Activated T-cell treated with anti-CD3 and anti-CD28 coated beads, Interleukin-2, amount 50 U/mL, for 48 hours (primary cell): Measurements from ENCODE around the gene ARHGAP22.

Experiments used
- DNase-seq, 2 experiments: peaks; one replicate each; pipeline ENCODE4 v3.0.0-alpha.2; 2020

ARHGAP22 gene

DNA sequence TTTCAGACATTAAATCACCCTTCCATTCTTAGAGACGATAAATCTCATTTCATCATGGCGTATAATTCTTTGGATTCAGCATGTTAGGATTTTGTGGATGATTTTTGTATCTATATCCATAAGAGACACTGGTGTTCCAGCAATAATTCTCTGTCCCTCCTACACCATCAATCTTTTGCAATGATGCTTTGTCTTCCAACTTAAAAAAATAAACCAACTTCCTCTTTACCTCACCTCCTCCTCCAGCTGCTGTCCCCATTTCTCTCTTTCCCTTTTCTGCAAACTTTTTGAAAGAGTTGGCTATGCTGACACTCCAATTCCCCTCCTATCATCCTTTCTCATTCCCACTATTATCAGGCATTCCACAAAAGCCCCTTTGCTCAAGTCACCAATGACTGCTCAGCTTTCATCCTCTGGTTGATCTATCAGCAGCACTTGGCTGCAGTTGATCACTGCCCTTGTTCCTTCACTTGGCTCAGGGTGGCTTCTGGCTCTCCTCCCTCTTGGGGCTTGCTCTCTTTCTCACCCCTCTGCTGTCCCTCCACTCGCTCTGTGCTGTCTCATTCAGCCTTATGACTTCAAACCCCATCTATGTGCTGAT, 130.0 kb downstream of the ARHGAP22 start:
- no peak for DNase-seq

DNA sequence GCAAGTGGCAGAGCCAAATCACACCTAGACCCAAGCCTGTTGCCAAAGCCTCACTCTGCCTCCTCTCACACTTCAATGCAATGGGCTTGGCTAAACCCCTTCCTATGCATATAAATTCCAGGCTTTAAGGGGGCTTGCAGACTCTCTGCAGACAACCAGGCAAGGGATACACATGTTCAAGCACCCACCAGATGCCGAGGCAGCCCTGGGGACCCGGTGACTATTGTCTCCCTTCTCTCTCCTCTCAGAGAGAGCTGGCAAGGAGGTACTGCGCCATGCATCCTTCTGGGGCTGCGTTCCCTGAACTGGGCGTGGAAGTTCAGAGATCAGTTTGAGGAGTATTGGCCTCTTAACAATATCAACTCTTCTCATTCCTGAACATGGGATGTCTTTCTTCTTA, 131.2 kb downstream of the ARHGAP22 start:
- DNase-seq = no peak

DNA sequence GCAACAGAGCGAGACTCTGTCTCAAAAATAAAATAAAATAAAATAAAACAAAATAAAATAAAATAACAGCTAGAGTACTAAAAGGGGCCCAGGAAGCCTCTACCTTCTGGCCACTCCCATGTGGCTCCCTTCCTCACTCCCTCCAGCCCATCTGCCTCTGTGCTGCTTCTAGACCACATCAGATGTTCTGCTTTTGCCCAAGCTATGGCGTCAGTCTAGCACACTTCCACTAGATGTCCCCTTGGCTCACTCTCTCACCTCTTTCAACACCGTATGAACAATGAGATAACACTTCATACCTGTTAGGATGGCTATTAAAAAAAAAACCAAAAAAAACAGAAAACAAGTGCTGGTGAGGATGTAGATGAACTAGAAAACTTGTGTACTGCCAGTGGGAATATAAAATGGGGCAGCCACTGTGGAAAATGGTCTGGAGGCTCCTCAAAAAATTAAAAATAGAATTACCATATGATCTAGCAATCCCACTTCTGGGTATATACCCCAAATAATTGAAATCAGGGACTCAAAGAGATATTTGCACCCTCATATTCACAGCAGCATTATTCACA, 132.3 kb downstream of the ARHGAP22 start:
- no peak for DNase-seq

DNA sequence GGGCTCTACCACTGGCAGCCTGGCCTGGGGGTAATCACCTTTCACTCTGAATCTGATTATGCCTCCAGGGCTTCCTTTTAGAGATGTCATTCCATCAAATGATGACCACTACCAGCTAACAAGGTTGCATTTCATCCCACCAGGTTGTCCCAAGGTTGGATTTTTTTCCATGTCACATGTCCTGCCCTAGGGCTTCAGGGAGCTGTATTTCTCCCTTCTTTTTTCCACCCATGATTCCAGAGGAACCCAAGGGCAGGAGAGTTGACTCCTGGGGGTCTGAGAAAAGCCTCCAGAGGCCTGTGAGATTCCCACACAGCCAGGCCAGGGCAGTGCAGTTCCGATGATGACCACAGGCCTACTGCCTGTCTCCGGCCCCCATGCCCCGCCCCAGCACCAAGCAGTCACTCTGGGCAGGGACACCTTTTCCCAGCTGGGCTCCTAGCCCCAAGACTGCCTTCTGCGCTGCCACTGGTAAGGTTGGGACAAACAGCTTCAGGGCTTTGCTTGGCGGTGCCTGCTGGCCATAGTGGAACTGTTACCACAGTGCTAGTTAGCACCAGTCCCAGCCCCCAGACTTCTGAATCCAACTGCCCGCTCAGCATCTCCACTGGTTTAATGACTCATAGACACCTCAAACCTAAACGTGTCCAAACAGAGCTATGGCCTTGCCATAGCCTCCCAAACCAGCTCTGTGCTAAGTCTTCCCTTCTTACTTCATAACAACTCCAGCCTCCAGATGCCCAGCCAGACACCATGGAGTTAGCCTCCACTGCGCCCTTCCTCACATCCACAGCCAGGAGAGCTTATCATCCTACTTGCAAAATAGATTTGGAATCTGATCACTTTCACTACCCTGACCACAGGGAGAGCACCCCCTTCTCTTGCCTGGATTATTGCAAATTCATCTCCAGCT, 133.7 kb downstream of the ARHGAP22 start:
- no peak for DNase-seq

DNA sequence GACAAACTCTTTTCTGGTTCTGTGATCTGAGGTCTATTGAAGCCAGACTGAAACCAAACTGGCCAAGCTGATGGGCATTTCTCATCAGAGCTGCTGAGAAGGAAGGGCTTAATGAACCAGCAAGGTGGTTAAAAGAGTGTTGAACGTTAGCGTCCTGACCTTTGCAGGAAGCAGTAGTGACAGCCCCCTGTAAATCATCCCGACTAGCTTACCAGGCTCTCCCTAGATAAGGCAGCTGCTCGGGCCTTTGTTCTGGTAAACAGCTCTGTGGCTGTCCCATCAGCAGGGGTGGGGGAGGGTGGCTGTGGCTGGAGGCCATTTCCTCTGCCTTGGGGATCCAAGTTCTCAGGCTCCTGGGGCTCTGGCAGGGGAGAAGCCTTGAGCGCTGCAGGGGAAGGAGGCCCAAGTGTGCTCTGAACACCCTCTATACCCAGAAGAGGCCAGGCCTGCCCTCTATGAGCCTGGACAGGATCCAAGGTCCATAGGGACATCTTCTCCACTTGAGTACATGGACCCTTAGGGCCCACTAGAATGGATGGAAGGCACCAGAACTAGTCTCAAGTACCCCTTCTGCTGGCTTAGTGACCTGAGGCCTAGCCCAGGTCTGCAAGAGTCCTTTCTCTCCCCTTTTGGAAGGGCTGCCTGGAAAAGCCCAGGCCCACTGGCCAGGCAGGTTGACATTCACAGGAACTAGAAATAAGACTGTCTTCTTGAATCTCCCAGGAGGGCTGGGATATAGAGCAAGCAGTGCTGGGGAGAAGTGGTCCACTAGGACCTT, 134.6 kb downstream of the ARHGAP22 start:
- no peak for DNase-seq

DNA sequence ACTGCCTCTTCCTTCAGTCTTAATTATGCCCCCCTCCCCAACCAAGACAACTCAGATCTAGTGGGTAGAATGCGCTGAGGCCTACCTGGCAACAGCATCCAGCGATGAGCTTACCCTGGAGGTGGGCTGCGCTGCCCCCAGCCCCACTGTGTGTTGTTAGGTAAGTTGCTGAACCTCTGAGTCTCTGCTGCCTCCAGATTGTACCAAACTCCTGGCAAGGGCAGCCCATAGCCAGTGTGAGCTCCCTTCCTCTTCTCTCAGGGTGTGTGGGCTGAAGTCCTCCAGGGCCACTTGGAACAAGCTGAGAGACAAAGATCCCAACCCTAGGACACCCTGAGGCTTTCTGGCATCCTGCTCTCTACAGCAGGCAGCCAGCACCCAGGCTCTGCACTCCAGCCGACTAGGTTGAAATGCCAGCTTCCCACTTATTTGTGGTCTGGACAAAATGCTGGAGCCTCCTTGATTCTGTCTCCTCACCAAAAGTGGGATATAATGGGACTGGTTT, 135.3 kb downstream of the ARHGAP22 start:
- DNase-seq = no peak

DNA sequence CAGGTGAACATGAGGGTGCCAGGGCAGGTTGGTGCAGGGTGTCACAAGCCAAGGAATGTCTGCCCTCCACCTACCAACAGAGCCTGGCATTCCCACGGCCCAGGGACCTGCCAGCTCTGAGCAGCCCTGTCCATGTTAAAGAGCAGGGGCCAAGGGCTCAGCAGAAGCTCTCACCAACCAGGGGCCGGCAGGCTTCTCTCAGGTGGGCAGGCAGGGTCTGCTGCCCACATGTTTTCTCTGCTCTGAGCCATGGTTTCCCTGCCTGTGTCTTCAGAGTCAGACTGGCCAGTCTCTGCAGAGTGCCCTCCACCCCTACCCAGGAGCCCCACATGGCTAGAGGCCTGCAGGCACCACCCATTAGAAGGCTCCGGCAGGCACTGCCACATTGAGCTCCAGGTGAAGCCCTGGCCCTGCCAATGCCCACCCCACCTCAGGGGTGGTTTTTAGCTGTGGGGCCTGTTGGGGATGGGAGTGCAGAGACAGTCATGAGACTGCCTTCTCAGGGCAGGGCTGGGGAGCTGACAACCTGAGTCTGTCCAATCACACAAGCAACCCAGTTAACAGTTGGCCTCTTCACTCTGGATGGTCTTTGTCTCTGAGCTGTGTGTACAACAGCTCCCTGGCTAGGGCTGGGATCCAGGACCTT, 135.9 kb downstream of the ARHGAP22 start:
- DNase-seq = no peak

DNA sequence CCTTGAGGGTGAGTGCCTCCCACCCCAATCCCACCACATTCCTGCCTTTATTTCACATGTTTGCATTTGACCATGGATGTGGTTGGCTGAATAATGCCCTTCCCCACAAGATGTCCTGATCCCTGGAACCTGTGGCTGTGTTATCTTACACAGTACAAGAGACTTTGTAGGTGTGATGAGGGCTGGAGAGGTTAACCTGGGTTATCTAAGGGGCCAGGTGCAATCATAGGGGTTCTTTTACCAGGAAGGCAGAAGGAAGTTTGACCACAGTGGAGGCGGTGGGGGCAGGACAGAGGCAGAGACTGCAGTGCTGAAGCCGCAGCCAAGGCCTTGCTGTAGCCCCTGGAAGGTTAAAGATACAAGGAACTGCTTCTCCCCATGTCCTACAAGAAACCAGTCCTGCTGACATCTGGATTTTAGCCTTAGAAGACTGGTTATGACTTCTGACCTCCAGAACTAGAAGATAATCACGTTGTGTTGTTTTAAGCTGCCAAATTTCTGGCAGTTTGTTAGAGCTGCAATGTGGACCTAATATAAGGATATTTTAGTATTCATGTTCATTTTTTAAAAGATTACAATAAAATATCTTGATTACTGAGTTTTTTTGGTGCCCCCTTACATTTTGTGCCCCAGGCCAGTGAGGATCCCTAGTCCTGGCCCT, 136.6 kb downstream of the ARHGAP22 start:
- peak in 1 of 2 experiments; percentile 5 for DNase-seq

DNA sequence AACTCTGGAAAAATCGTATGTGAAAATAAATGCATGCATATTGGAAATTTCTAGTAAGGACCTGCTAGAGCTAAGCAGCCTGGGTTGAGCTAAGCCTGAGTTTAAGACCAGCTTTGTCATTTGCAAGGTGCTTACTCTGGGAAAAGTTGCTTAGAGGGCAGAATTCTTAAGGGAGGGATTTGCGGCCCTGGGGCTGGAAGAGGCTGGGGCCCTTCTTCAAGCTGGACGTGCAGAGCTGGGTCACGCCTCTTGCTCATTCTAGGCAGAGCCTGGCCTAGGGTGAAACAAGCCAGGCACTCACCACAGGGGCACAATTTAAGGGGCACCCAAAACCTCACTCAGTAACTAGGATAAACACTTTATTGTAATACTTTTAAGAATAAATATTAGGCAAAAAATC, 137.2 kb downstream of the ARHGAP22 start:
- no peak for DNase-seq

DNA sequence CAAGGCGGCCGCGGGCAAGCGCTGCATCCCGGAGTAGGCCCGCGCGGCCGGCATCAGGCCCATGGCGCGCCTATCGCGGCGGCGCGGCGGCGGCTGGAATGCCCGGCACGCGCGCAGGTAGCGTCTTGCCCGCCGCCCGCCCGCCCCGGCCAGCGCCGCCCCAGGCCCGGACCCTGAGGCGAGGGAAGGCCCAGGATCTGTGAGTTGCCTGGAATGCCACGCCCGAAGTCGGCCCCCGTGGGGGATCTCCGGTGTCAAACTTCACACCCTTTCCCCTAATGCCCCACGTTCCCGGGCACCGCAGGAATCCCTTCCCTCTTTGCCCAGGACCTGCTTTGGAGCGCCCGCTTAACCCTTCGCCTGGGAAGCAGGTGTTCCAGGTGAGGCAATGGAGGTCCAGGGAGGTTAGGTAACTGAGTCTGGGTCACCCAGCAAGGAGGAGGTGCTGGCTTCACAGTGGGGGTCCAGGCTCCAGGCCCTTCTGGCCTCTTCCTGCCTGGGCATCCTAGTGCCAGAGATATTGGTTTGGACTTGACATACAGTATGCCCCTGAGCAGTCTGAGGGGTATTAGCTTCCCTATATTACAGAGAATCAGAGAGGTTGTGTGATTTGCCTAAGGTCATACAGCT, 138.1 kb downstream of the ARHGAP22 start:
- peak in 1 of 2 experiments; percentile 3 for DNase-seq

DNA sequence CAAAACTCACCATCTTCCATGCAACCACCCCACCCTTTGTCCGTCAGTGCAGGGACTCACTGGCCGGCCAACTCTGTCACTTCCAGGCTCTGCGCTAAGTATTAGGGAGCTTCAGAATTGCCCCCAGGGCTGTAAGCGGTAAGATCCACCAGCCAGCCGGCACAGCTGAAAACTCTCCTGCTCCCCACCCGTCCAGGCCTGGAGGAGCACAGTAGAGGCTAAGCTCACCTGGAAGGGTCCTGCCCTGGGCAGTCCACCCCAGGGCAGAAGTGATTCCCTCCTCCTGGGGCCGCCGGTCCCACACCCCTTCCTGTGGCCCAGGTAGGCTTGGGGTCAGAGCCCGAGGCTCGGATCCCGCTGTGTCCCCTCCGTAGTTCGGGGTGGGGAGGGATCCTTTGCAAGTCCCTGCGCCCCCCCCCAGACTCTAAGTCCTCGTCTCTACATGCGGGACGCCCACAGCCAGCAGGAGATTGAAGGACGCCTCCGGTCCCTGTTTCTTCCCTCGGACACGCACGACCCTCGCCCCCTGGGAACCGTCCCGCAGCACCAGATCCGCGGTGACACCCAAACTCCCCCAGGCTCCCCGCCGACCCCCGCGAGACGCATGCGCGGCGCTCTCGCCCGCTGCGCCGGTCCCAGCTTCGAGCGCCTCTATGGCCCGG, 138.9 kb downstream of the ARHGAP22 start:
- peak in 1 of 2 experiments; percentile 8 for DNase-seq

DNA sequence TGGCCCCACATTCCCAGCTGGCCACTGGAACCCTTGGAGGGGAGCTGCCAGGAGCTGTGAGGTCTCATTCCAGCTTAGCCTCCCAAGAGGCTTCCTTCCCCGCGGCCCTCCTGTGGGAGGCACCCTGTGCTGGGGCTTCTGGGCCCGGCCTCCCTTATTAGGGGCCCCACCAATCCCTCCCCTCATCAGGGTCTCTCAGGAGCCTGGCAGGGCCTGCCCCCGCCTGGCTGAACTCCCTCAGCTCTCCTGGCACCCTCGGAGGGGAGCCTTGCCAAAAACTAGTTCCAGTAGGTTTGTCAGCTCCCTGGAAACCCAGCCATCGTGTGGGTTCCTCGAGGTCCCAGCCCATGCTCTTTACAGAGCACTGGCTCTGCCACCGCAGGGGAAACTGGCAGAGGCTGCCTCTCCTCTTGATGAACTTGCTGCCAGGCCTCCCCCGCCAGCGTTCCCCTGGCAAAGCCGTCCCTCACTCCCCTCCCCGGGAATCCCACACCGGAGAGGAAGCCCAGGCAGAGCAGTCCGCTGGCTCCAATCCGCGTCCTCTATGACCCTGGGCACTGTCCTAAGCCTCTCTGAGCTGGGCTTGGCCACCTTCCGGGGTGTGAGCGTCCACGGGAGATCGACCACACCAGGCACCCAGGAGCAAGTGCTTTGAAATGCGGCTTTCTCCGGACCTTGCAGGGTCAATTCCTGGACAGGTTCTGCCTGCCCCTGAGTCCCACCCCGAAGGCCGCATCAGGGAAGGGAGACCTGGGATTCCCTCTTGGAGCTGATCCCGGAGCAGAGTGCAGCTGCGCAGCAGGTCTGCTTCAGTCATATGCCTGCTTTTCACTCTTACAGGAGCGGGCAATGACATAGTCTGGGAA, 139.8 kb downstream of the ARHGAP22 start:
- DNase-seq = peak in 1 of 2 experiments; percentile 4

DNA sequence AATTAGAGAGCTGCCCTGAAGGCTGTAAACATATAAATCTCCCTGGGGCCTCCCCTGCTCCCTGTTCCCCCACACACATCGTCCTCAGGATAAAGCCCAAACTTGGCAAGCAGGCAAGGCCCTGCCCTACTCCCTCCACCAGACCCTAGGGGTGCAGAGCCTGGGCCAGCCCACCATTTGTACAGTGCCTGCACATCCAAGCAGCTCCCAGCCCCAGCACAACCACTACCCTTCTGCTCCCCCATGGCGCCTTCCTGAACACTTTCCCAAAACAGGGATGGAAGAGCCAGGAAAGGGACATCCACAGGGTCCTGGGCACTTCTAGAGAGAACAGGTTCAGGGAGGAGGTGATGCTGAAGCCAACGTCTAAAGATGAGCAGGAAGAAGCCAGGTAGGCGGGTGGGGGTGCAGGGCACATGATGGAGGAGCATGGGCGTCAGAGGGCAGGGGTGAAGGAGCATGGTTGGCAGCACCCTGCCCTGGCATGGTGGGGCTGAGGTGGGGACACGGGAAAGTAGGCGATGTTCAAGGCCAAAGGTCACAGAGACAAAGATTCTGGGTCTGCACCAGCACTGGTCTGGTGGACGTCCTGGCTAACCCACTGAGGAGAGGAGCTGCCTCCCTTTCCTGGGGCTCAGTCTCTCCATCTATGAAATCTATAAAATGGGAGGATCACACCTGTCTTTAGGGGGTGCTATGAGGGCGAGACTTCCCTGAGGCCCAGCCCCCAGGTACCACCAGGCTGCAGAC, 140.6 kb downstream of the ARHGAP22 start:
- DNase-seq = peak in 1 of 2 experiments; percentile 6

DNA sequence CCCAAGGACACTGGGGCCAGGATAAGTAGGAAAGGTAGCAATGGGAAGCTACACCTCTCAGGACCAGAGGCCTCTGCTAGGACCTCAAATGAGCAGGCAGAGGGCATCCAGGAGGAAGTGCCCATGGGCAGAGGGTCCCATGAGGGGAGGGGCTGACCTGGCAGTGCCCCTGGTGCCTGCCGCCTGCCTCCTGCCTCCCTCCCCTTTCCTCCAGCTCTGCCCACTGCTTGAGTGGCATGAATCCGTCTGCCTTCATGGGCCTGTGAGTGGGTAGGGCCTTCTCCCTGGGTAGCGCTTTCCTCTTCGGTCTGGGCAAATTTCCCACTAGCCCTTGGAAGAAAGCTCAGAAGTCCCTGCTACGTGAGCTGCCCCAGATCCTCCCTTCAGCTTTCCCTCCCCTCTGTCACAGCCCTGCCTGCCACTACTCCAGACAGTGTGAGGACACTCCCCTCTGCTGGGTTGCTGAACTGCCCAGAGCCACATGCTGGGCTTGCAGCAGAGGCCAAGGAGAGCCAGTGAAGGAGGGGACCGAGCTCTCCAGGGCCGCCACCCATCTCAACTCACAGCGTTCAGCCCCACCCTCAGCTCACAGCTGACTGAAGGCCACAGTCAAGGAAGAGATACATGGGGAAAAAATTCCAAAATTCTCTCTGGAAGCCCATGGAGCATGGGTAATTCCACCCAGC, 141.4 kb downstream of the ARHGAP22 start:
- DNase-seq = peak; percentile 1 to 9

DNA sequence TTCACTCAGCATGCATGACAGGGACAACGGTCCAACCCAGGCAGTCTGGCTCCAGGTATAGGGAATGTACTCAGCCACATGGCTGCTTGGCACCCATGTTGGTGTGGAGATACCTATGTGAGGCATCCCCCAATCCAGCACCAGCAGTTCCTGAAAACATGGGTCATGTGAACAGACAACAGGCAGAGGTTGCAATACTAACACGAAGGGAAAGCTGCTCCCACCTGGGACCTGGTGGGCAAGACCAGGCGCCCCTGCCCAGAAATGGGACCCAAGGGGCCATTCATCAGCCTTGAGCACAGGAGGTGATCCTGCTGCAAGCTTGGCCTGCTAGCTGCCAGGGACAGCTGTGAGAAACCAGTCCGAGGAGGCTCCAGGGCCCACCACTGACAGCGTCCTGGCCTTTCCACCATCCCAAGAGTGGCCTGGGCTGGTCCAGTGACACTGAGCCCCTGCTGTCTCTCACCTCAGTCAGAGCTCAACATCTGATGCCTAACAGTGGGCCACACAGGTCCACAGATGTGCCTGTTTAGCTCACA, 142.3 kb downstream of the ARHGAP22 start:
- DNase-seq = peak; percentile 2 to 11

DNA sequence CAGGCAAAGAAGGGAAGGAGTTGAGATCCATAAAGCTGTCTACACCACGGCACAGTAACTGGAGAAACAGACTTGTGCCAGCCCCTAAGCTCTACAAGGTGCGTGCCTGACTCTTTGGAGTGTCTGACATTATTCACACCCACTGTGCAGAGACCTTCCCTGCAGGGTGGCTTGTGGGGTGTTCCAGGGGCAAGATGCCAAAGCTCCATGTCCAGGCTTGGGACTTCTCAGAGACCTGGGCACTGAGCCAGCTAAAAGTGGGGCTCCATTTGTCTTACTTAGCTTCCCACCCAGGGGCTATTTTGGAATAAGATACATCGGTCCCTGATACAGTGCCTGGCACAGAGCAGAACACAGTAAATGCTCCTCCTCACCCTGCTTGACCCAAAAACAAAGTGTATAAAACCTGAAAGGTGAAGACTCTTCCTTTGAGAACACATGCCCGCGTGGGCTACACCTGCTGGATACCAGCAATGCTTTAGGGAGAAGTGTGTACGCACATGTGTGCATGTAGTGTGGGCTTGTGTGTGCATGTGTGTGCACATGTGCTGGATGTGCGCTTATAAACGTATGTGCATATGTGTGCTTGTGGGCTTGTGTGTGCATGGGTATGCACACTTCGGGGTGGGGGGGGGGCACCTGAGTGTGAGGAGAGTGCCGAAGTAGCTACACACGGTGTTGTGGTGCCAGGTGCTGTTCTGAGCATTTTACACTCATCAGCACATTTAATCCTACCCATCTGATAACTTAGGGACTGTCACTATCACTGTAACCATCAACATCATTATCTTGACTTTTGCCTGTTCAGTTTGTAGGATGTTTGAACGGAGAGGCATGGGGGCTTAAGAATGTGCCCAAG, 143.0 kb downstream of the ARHGAP22 start:
- peak in 1 of 2 experiments; percentile 8 for DNase-seq

DNA sequence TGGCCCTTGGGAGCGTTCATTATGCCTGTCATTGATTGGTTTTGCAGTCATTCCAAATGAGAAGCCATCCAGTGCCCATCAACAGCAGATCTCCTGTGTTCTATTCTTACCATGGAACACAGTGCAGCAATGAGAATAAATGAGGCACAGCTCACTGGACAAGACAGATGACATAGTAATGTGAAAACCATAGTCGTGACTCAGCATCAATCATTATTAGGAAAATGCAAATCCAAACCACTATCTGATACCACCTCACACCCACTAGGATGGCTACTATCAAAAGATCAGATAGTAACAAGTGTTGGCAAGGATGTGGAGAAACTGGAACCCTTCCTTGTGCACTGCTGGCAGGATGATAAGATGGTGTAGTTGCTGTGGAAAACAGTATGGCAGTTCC, 144.7 kb downstream of the ARHGAP22 start:
- no peak for DNase-seq
